H9 (cell line): Measurements from ENCODE around the gene TBL2. TPM values are rescaled to one million over a fixed set of nuclear protein-coding genes. Genes with fewer than 3 reads are reported as not detected.

Experiments used
- DNase-seq: peaks from one replicate; pipeline ENCODE4 v3.0.0-alpha.2; 2017
- H2AFZ ChIP-seq: one replicate; pipeline ENCODE4 v1.6.1; 2013; ENCODE audit warnings: mild to moderate bottlenecking, low read length, control low read depth, moderate library complexity
- H2AK5ac ChIP-seq: 2 replicates; pipeline ENCODE4 v1.6.1; 2013; ENCODE audit warnings: low read length, control low read depth, mixed read lengths; ENCODE audit not compliant: insufficient read length
- H2BK120ac ChIP-seq: one replicate; pipeline ENCODE4 v1.6.1; 2013; ENCODE audit warnings: low read depth, mild to moderate bottlenecking, low read length, control low read depth, inconsistent platforms; ENCODE audit not compliant: poor library complexity, severe bottlenecking
- H2BK12ac ChIP-seq: 2 replicates; pipeline ENCODE4 v1.6.1; 2013; ENCODE audit warnings: low read length, control low read depth, mixed read lengths, low read depth; ENCODE audit not compliant: insufficient read length
- H2BK15ac ChIP-seq: 2 replicates; pipeline ENCODE4 v1.6.1; 2013; ENCODE audit warnings: low read depth, low read length, control low read depth
- H2BK20ac ChIP-seq: one replicate; pipeline ENCODE4 v1.6.1; 2013; ENCODE audit warnings: low read depth, mild to moderate bottlenecking, low read length, control low read depth, inconsistent platforms; ENCODE audit not compliant: poor library complexity, severe bottlenecking
- H2BK5ac ChIP-seq: 2 replicates; pipeline ENCODE4 v1.6.1; 2013; ENCODE audit warnings: low read length, control low read depth, mixed read lengths; ENCODE audit not compliant: insufficient read length
- H3K14ac ChIP-seq: 2 replicates; pipeline ENCODE4 v1.6.1; 2013; ENCODE audit warnings: low read length, control low read depth; ENCODE audit not compliant: insufficient read depth
- H3K18ac ChIP-seq: 2 replicates; pipeline ENCODE4 v1.6.1; 2013; ENCODE audit warnings: low read depth, mild to moderate bottlenecking, mixed read lengths, low read length, control low read depth; ENCODE audit not compliant: insufficient read length
- H3K23ac ChIP-seq: 2 replicates; pipeline ENCODE4 v1.6.1; 2013; ENCODE audit warnings: low read length, control low read depth, mixed read lengths, low read depth; ENCODE audit not compliant: insufficient read length
- H3K23me2 ChIP-seq: 2 replicates; pipeline ENCODE4 v1.6.1; 2013; ENCODE audit warnings: low read depth, mild to moderate bottlenecking, mixed read lengths, low read length, control low read depth; ENCODE audit not compliant: insufficient read length, poor library complexity, severe bottlenecking
- H3K27ac ChIP-seq: 2 replicates; pipeline ENCODE4 v1.5.1; 2013; ENCODE audit warnings: low read length, control low read depth, mixed read lengths, low read depth; ENCODE audit not compliant: insufficient read length
- H3K27me3 ChIP-seq: 2 replicates; pipeline ENCODE4 v1.6.1; 2013; ENCODE audit warnings: low read length, control low read depth, inconsistent platforms; ENCODE audit not compliant: insufficient read depth
- H3K4ac ChIP-seq: 2 replicates; pipeline ENCODE4 v1.6.1; 2013; ENCODE audit warnings: low read depth, mild to moderate bottlenecking, control low read depth, inconsistent platforms, low read length, moderate library complexity
- H3K4me1 ChIP-seq: 2 replicates; pipeline ENCODE4 v1.6.1; 2013; ENCODE audit warnings: low read length, control low read depth, inconsistent platforms; ENCODE audit not compliant: insufficient read depth
- H3K4me2 ChIP-seq: 2 replicates; pipeline ENCODE4 v1.6.1; 2013; ENCODE audit warnings: low read length, control low read depth, mixed read lengths; ENCODE audit not compliant: insufficient read length, insufficient read depth
- H3K56ac ChIP-seq: 2 replicates; pipeline ENCODE4 v1.6.1; 2013; ENCODE audit warnings: low read depth, mild to moderate bottlenecking, mixed read lengths, low read length, control low read depth; ENCODE audit not compliant: insufficient read length
- H3K79me1 ChIP-seq: 2 replicates; pipeline ENCODE4 v1.6.1; 2013; ENCODE audit warnings: low read depth, mild to moderate bottlenecking, moderate library complexity, low read length, control low read depth, inconsistent platforms; ENCODE audit not compliant: insufficient read depth, poor library complexity, severe bottlenecking
- H3K79me2 ChIP-seq: 2 replicates; pipeline ENCODE4 v1.6.1; 2013; ENCODE audit warnings: low read length, control low read depth, inconsistent platforms; ENCODE audit not compliant: insufficient read depth
- H3K9ac ChIP-seq: 2 replicates; pipeline ENCODE4 v1.6.1; 2013; ENCODE audit warnings: low read length, control low read depth, mixed read lengths; ENCODE audit not compliant: insufficient read length; ENCODE audit errors: extremely low read depth
- H3K9me3 ChIP-seq: one replicate; pipeline ENCODE4 v1.6.1; 2013; ENCODE audit warnings: low read depth, low read length, inconsistent platforms; ENCODE audit not compliant: control insufficient read depth
- H3T11ph ChIP-seq: one replicate; pipeline ENCODE4 v1.6.1; 2013; ENCODE audit warnings: mild to moderate bottlenecking, low read length, control low read depth, inconsistent platforms
- H4K20me1 ChIP-seq: one replicate; pipeline ENCODE4 v1.6.1; 2013; ENCODE audit not compliant: control insufficient read depth, insufficient read length, insufficient read depth
- H4K5ac ChIP-seq: 2 replicates; pipeline ENCODE4 v1.6.1; 2013; ENCODE audit warnings: low read depth, mild to moderate bottlenecking, mixed read lengths, low read length, control low read depth; ENCODE audit not compliant: insufficient read length
- H4K8ac ChIP-seq: replicated peaks from 2 replicates; pipeline ENCODE4 v1.6.1; 2013; ENCODE audit warnings: low read length, control low read depth, mixed read lengths, low read depth; ENCODE audit not compliant: insufficient read length
- H4K91ac ChIP-seq: 2 replicates; pipeline ENCODE4 v1.6.1; 2013; ENCODE audit warnings: low read depth, mild to moderate bottlenecking, moderate library complexity, mixed read lengths, low read length, control low read depth; ENCODE audit not compliant: insufficient read length
- H3K27ac Mint-ChIP-seq, 3 experiments: 2 replicates in 2 of 3; 3 replicates in 1 of 3; pipeline ENCODE4 v1.8.0; 2020 to 2021; ENCODE audit warnings: mixed read lengths in 3 of 3, mild to moderate bottlenecking in 1 of 3, moderate library complexity in 1 of 3
- H3K27me3 Mint-ChIP-seq: 2 replicates; pipeline ENCODE4 v1.8.0; 2021; ENCODE audit warnings: low read depth, mild to moderate bottlenecking, moderate library complexity, mixed read lengths
- H3K36me3 Mint-ChIP-seq, 3 experiments: 2 replicates in 2 of 3; 3 replicates in 1 of 3; pipeline ENCODE4 v1.8.0; 2020 to 2021; ENCODE audit warnings: low read depth in 3 of 3, mixed read lengths in 3 of 3; ENCODE audit not compliant: insufficient read depth in 1 of 3
- H3K4me1 Mint-ChIP-seq, 2 experiments: 2 replicates each; pipeline ENCODE4 v1.8.0; 2020; ENCODE audit warnings: mixed read lengths in 2 of 2
- H3K4me3 Mint-ChIP-seq, 2 experiments: 2 replicates in 1 of 2; 3 replicates in 1 of 2; pipeline ENCODE4 v1.8.0; 2020 to 2021; ENCODE audit warnings: mild to moderate bottlenecking in 2 of 2, mixed read lengths in 2 of 2, moderate library complexity in 1 of 2
- H3K9me3 Mint-ChIP-seq, 2 experiments: 2 replicates in 1 of 2; 3 replicates in 1 of 2; pipeline ENCODE4 v1.8.0; 2020; ENCODE audit warnings: mild to moderate bottlenecking in 2 of 2, mixed read lengths in 2 of 2, moderate library complexity in 1 of 2
- WGBS: extraction: QIAGEN DNeasy Blood & Tissue Kit; methylation state at CpG from one replicate; pipeline ENCODE4 v1.1.7; 2013; ENCODE audit warnings: missing lambda C conversion rate, low lambda C conversion rate, mixed read lengths; ENCODE audit not compliant: insufficient read length; ENCODE audit errors: extremely low coverage; 5-methylcytosine and 5-hydroxymethylcytosine counted together
- total RNA-seq: library from RNA; stranded (reverse); gene quantifications from 2 replicates; pipeline ENCODE4 v1.2.1, GENCODE V29; 2021
- TF ChIP-seq, protein P1 (sequence below): fragments of 200-600 bp; sonication (generic); conservative IDR thresholded peaks from 3 replicates; pipeline ENCODE4 v1.8.0; 2021; ENCODE audit warnings: antibody characterized with exemption, mild to moderate bottlenecking

Gene TBL2
- total RNA-seq, 1 experiment from 2014 or later: 26.7 TPM

DNA sequence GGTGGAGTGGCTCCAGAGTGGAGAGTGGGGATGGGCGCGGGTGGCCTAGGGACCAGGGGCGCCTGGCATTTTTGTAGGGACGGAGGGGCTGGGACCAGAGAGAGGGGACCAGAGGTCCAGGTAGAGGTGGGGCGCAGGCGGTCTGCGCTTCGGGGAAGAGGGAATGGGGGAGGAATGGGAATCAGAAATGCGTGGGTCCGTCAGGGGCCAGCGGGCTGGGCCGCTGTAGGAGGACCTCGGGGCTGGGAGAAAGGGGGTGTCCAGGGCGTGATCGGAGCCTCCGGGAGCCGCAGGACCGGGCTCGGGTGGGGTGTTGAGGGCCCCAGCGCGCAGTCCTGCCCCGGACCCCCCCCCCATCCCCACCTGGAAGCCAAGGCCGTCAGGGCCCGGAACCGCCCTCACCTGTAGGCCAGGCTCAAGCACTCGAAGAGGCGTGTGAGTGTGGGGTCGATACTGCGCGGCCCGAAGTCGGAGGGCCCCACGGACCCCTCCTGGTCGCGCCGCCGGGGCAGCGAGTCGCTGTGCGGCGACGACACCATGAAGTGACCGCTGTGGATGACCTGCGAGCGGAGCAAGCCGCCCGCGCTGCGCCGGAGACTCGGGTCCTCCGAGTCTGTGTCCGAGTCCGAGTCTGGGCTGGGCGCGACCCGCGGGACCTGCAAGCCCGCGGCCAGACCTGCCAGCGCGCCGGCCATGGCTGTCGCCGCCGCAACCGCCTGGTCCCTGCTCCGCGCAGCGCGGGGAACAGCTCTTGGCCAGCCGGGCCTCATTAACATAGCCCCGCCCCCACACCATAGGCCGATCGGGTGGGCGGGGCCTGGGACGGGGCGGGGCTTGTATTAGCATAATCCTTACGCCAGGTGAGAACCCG lies 45.7 kb upstream of the TBL2 start, which contains the start of gene MLXIPL:
TSS of gene MLXIPL (minus strand) at position 725 of the 871 bp plus-strand sequence. CDS start at position 695, 30 bp downstream.
- Histone ChIP-seq H2AK5ac (no peak within 1 kb of the TSS), H2AFZ (no peak within 1 kb of the TSS), H3K9me3 (no peaks in the 10 kb centered on the region), H4K91ac (no peak within 1 kb of the TSS), H3K4ac (no peak within 1 kb of the TSS), H2BK120ac (no peak within 1 kb of the TSS), H3K23ac (no peak within 1 kb of the TSS), H4K5ac (no peak within 1 kb of the TSS), H3K9ac (no peak within 1 kb of the TSS), H4K20me1 (no peaks in the 10 kb centered on the region), H3K27me3 (no peaks in the 10 kb centered on the region), H3K27ac (no peak within 1 kb of the TSS), H2BK5ac (no peak within 1 kb of the TSS), H3K79me2 (no peaks in the 10 kb centered on the region), H4K8ac (no peak within 1 kb of the TSS), H3K56ac (no peak within 1 kb of the TSS), H3K4me1 (no peaks in the 10 kb centered on the region; the same call in 1 of the 2 replicates), H3K4me2 (peak within 1 kb of the TSS; percentile 85), H2BK12ac (no peak within 1 kb of the TSS), H2BK20ac (no peak within 1 kb of the TSS), H3K23me2 (peaks cover 15% of the 10 kb centered on the region), H3K18ac (no peak within 1 kb of the TSS), H2BK15ac (no peak within 1 kb of the TSS), H3K14ac (no peak within 1 kb of the TSS; the same call in 1 of the 2 replicates), H3T11ph (no peak within 1 kb of the TSS), H3K79me1 (no peaks in the 10 kb centered on the region)
- Mint-ChIP-seq H3K27ac (no peak within 1 kb of the TSS; a peak in 2 of 7 replicates), H3K27me3 (peaks cover 57% of the 10 kb centered on the region), H3K4me1 (peaks cover 2 to 29% of the 10 kb centered on the region in 2 experiments; a peak in 2 of 4 replicates), H3K36me3 (no peaks in the 10 kb centered on the region), H3K9me3 (no peaks in the 10 kb centered on the region), H3K4me3 (peak within 1 kb of the TSS; percentile 61 to 90)
- WGBS: no CpG with 5 or more reads among the region's 80 CpGs
- TF ChIP-seq, protein P1, sequence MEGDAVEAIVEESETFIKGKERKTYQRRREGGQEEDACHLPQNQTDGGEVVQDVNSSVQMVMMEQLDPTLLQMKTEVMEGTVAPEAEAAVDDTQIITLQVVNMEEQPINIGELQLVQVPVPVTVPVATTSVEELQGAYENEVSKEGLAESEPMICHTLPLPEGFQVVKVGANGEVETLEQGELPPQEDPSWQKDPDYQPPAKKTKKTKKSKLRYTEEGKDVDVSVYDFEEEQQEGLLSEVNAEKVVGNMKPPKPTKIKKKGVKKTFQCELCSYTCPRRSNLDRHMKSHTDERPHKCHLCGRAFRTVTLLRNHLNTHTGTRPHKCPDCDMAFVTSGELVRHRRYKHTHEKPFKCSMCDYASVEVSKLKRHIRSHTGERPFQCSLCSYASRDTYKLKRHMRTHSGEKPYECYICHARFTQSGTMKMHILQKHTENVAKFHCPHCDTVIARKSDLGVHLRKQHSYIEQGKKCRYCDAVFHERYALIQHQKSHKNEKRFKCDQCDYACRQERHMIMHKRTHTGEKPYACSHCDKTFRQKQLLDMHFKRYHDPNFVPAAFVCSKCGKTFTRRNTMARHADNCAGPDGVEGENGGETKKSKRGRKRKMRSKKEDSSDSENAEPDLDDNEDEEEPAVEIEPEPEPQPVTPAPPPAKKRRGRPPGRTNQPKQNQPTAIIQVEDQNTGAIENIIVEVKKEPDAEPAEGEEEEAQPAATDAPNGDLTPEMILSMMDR: no peak
- peak; percentile 97 for DNase-seq
